SK-N-SH (cell line): ENCODE results near the gene PABPN1. TPM values are rescaled to one million over a fixed set of nuclear protein-coding genes. Genes with fewer than 3 reads are reported as not detected.

Experiments
- CTCF ChIA-PET: fragments of 300-600, 350-600 bp; formaldehyde crosslinking; extraction: SDS; loops from one replicate; lab custom pipeline; 2021; lab: Yijun Ruan, JAX
- POLR2A ChIA-PET: fragments of 350-600 bp; sonication (Branson Sonifier 250); formaldehyde crosslinking; extraction: SDS; loops from one replicate; lab custom pipeline; 2020; ENCODE audit warnings: antibody characterized with exemption, inconsistent platforms; lab: Yijun Ruan, JAX
- DNase-seq: peaks from one replicate; pipeline ENCODE4 v3.0.0; 2012
- H2AFZ ChIP-seq: fragments of 200-600 bp; sonication (generic); 2 replicates; pipeline ENCODE4 v1.8.1; 2016; ENCODE audit warnings: antibody characterized with exemption, mild to moderate bottlenecking, low read depth
- H3F3A ChIP-seq: fragments of 200-600 bp; sonication (generic); replicated peaks from 2 replicates; pipeline ENCODE3; 2016; ENCODE audit warnings: antibody characterized with exemption, mild to moderate bottlenecking; ENCODE audit not compliant: insufficient read depth
- H3K27ac ChIP-seq, 2 experiments: fragments of 200-500 bp in 1 of 2; fragments of 200-600 bp in 1 of 2; sonication (Bioruptor generic) in 1 of 2; sonication (generic), shearing (Covaris generic) in 1 of 2; 2 replicates each; pipeline versions ENCODE4 v1.5.1 to v1.6.1; 2014 to 2016; ENCODE audit warnings: low read depth in 2 of 2, inconsistent platforms in 1 of 2, low read length in 1 of 2, mild to moderate bottlenecking in 1 of 2, mixed read lengths in 1 of 2
- H3K27me3 ChIP-seq: fragments of 200-600 bp; sonication (generic), shearing (Covaris generic); 2 replicates; pipeline ENCODE4 v1.6.1; 2016; ENCODE audit warnings: mixed run types; ENCODE audit not compliant: insufficient read depth
- H3K36me3 ChIP-seq, 2 experiments: fragments of 200-500 bp in 1 of 2; fragments of 200-600 bp in 1 of 2; sonication (Bioruptor generic) in 1 of 2; sonication (generic) in 1 of 2; replicated peaks in 1 of 2; 2 replicates each; pipeline versions ENCODE3 to v1.5.1; 2014 to 2016; ENCODE audit warnings: low read length in 1 of 2, mild to moderate bottlenecking in 1 of 2; ENCODE audit not compliant: insufficient read depth in 2 of 2, control insufficient read depth in 1 of 2
- H3K4me1 ChIP-seq, 2 experiments: fragments of 200-500 bp in 1 of 2; fragments of 200-600 bp in 1 of 2; sonication (Bioruptor generic) in 1 of 2; sonication (generic), shearing (Covaris generic) in 1 of 2; 2 replicates each; pipeline versions ENCODE4 v1.5.1 to v1.6.1; 2014 to 2016; ENCODE audit warnings: low read depth in 1 of 2, low read length in 1 of 2, mixed run types in 1 of 2; ENCODE audit not compliant: insufficient read depth in 2 of 2, control insufficient read depth in 1 of 2
- H3K4me2 ChIP-seq: fragments of 200-600 bp; sonication (generic), shearing (Covaris generic); 2 replicates; pipeline ENCODE4 v1.6.1; 2017; ENCODE audit warnings: mixed run types
- H3K4me3 ChIP-seq, 2 experiments: fragments of 200-500 bp in 1 of 2; fragments of 200-600 bp in 1 of 2; sonication (Bioruptor generic) in 1 of 2; sonication (generic), shearing (Covaris generic) in 1 of 2; 2 replicates each; pipeline versions ENCODE4 v1.5.1 to v1.8.1; 2014 to 2016; ENCODE audit warnings: low read depth in 2 of 2, inconsistent platforms in 1 of 2, low read length in 1 of 2, mild to moderate bottlenecking in 1 of 2, mixed read lengths in 1 of 2, moderate library complexity in 1 of 2
- H3K79me2 ChIP-seq: fragments of 200-600 bp; sonication (generic); 2 replicates; pipeline ENCODE4 v1.8.1; 2017; ENCODE audit warnings: mild to moderate bottlenecking; ENCODE audit not compliant: insufficient read depth
- H3K9ac ChIP-seq: fragments of 200-600 bp; sonication (generic); 2 replicates; pipeline ENCODE4 v1.6.1; 2017; ENCODE audit warnings: mixed run types
- H3K9me2 ChIP-seq: fragments of 200-600 bp; sonication (generic); 2 replicates; pipeline ENCODE4 v1.6.1; 2017; ENCODE audit warnings: mixed run types
- H3K9me3 ChIP-seq: fragments of 200-600 bp; sonication (generic); 2 replicates; pipeline ENCODE4 v1.6.1; 2017; ENCODE audit warnings: mixed run types, mild to moderate bottlenecking, moderate library complexity
- H4K20me1 ChIP-seq: fragments of 200-600 bp; sonication (generic); 2 replicates; pipeline ENCODE4 v1.6.1; 2017; ENCODE audit warnings: mild to moderate bottlenecking, mixed run types; ENCODE audit not compliant: insufficient read depth
- CTCF ChIP-seq: fragments of 200-600 bp; sonication (generic); IDR thresholded peaks from 2 replicates; pipeline ENCODE4 v1.6.1; 2017; ENCODE audit warnings: antibody characterized with exemption, mild to moderate bottlenecking, moderate library complexity
- ELF1 ChIP-seq: IDR thresholded peaks from 2 replicates; pipeline ENCODE4 v1.4.0; 2012
- EP300 ChIP-seq, 2 experiments: IDR thresholded peaks; 2 replicates each; pipeline versions ENCODE4 v1.4.0 to v1.6.1; 2012; ENCODE audit warnings: borderline replicate concordance in 1 of 2, low read depth in 1 of 2, low read length in 1 of 2
- EZH2phosphoT487 ChIP-seq: fragments of 200-600 bp; sonication (generic); IDR thresholded peaks from 2 replicates; pipeline ENCODE4 v1.6.1; 2017; ENCODE audit warnings: low read depth, mixed run types, mild to moderate bottlenecking, antibody characterized with exemption, moderate library complexity, borderline replicate concordance
- FOXJ3 ChIP-seq: sonication (generic); formaldehyde crosslinking; IDR thresholded peaks from 2 replicates; pipeline ENCODE4 v1.5.1; 2020; ENCODE audit warnings: mild to moderate bottlenecking, missing genetic modification reagents
- FOXM1 ChIP-seq: IDR thresholded peaks from 2 replicates; pipeline ENCODE4 v1.4.0; 2012; ENCODE audit warnings: low read depth, mild to moderate bottlenecking
- GABPA ChIP-seq: IDR thresholded peaks from 2 replicates; pipeline ENCODE4 v1.4.0; 2012; ENCODE audit warnings: low read depth, mild to moderate bottlenecking
- JUND ChIP-seq: IDR thresholded peaks from 2 replicates; pipeline ENCODE4 v1.4.0; 2012
- POLR2AphosphoS5 ChIP-seq: IDR thresholded peaks from 2 replicates; pipeline ENCODE4 v1.6.1; 2012; ENCODE audit warnings: low read depth, low read length
- RAD21 ChIP-seq: IDR thresholded peaks from 2 replicates; pipeline ENCODE4 v1.6.1; 2012; ENCODE audit warnings: mild to moderate bottlenecking, low read length
- REST ChIP-seq: IDR thresholded peaks from 2 replicates; pipeline ENCODE4 v1.6.1; 2012; ENCODE audit warnings: mild to moderate bottlenecking, low read depth, low read length, moderate library complexity
- RXRA ChIP-seq: IDR thresholded peaks from 2 replicates; pipeline ENCODE4 v1.4.0; 2012; ENCODE audit warnings: low read depth, mild to moderate bottlenecking, borderline replicate concordance
- TCF12 ChIP-seq: IDR thresholded peaks from 2 replicates; pipeline ENCODE4 v1.4.0; 2012
- TEAD4 ChIP-seq: IDR thresholded peaks from 2 replicates; pipeline ENCODE4 v1.4.0; 2012; ENCODE audit warnings: mild to moderate bottlenecking, borderline replicate concordance; ENCODE audit not compliant: insufficient read depth
- USF1 ChIP-seq: IDR thresholded peaks from 2 replicates; pipeline ENCODE4 v1.4.0; 2012; ENCODE audit warnings: low read depth, borderline replicate concordance
- WGBS: methylation state at CpG from one replicate; pipeline ENCODE4 v1.1.6; 2017; ENCODE audit warnings: low lambda C conversion rate; 5-methylcytosine and 5-hydroxymethylcytosine counted together
- polyA plus RNA-seq, 3 experiments: library from polyadenylated mRNA; depleted of rRNA; stranded (reverse); fragments of >200 nt; gene quantifications; 2 replicates each; pipeline ENCODE4 v1.2.3, GENCODE V29; 2012

PABPN1 gene
- polyA plus RNA-seq, 1 of the 3 experiments (the other 2 are of a cell fraction): 266 TPM

GRCh38 chr14:23344481-23344880 is 23.2 kb downstream of the PABPN1 start (continued):
- TF ChIP-seq EP300 (IDR thresholded peaks at IDR 0.05; ENCODE audit: borderline replicate concordance in 1 of 2, low read depth in 1 of 2, low read length in 1 of 2): no peak
- TF ChIP-seq JUND: no peak
- TF ChIP-seq REST: no peak
- no peak for TF ChIP-seq FOXJ3
- TF ChIP-seq TCF12: no peak

- Histone ChIP-seq H3K9me2 (no peaks in the 10 kb centered on the region), H4K20me1 (no peaks in the 10 kb centered on the region), H3K4me3 (no peak overlapping the region), H3K36me3 (peaks cover 0 to 2% of the 10 kb centered on the region in 2 experiments), H3K4me2 (no peak overlapping the region), H3F3A (no peaks in the 10 kb centered on the region), H3K27ac (no peak overlapping the region; a peak in 1 of 4 replicates)
- CTCF ChIA-PET: interaction anchor here (0.9 to 3.5 kb wide), 13 partner anchors 8 to 745 kb away, joined by 3 to 19 read pairs (median 6); partner anchors contain the start of gene PABPN1
- 89% methylated on average over 10 of the region's 13 CpGs for WGBS
- POLR2A ChIA-PET: interaction anchor here (1.1 to 2.7 kb wide), 4 partner anchors 19 to 25 kb away, joined by 3 to 8 read pairs (median 6); partner anchors contain the start of gene PABPN1
- TF ChIP-seq CTCF: no peak
- no peak for TF ChIP-seq GABPA
- TF ChIP-seq REST: no peak
- no peak for TF ChIP-seq RAD21
- no peak for TF ChIP-seq FOXM1
- TF ChIP-seq TCF12: no peak
- TF ChIP-seq ELF1: no peak
- TF ChIP-seq JUND: no peak
- no peak for TF ChIP-seq RXRA
- TF ChIP-seq EP300 (IDR thresholded peaks at IDR 0.05; ENCODE audit: borderline replicate concordance in 1 of 2, low read depth in 1 of 2, low read length in 1 of 2): no peak
- TF ChIP-seq USF1: no peak
- no peak for TF ChIP-seq POLR2AphosphoS5
- TF ChIP-seq EZH2phosphoT487: no peak
- TF ChIP-seq TEAD4: no peak
- TF ChIP-seq, all 33 proteins: peak for 0
- H2AFZ ChIP-seq: no peak overlapping the region
- H3K9ac ChIP-seq: no peak overlapping the region
- H3K27me3 ChIP-seq: no peaks in the 10 kb centered on the region
- DNase-seq: no peak
- peaks cover 0 to under 1% of the 10 kb centered on the region in 2 experiments; a peak in 1 of 4 replicates for H3K4me1 ChIP-seq
- H3K79me2 ChIP-seq: no peaks in the 10 kb centered on the region
- H3K9me3 ChIP-seq: no peaks in the 10 kb centered on the region
Observed at GRCh38 chr14:23345987-23346692, 24.9 kb downstream of the PABPN1 start.
